Stimulated activated CD4-positive, alpha-beta T cell treated with anti-CD3 and anti-CD28 coated beads, Interleukin-1b, Interleukin-23, amount 100 ng/mL, for 1 hour (primary cell): ENCODE measurements around the gene HLA-B.

Experiments
- DNase-seq, 2 donors: peaks; one replicate each; pipeline ENCODE4 v3.0.0-alpha.2; 2020; ENCODE audit warnings: low read depth in 2 of 2

HLA-B gene

DNA sequence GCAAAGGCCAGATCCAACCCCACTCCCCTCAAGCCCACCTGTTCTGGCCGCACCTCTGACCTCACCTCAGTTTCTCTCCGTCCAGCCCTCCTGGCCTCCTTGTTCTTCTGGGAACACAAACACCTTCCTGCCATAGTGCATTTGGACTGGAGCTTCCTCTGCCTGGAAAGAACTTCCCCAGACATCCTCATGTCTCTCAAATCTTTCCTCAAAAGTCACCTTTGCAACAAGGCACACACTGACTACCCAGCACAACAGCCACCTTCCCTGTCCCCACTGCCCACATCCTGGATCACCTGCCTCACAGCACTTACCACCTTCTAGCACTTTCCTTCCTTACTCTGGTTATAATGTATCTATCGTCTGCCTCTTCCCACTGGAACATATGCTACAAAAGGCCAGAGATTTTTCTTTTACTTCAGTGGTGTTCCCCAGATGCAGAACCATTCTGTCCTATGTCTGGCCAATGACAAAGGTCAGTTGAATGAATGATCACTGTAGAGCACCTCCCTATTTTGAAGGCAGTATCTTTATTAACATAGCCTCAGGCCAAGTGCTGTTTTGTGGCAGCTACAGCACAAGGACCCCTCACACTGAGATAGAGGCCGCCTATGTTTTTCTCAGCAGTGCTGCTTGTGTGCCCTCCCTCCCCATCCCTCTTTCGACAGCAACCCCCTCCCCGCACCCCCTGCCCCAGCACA, 4.1 kb downstream of the HLA-B start:
- DNase-seq = no peak

DNA sequence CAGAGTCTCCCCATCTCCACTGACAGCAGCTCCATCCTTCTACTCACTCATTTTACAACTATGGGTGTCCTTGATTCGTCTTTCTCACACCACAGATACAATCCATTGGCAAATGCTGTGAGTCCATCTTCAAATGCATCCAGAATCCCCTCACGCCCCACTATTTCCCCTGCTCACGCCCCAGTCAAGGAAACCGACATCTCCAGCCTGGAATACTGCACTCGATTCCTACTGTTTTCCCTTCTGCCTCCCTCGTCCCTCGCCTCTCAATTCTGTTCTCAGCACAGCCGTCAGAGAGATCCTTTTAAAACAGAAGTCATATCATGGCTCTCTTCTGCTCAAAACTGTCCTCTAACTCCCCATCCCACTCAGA, 4.7 kb downstream of the HLA-B start:
- no peak for DNase-seq

GRCh38 chr6:31351401-31352309, 5.3 kb downstream of the HLA-B start:
- DNase-seq = no peak

- DNase-seq = no peak
Measured at GRCh38 chr6:31351033-31351380, 6.0 kb downstream of the HLA-B start.

- DNase-seq = no peak
Measured at GRCh38 chr6:31350196-31351032, 6.6 kb downstream of the HLA-B start.

DNA sequence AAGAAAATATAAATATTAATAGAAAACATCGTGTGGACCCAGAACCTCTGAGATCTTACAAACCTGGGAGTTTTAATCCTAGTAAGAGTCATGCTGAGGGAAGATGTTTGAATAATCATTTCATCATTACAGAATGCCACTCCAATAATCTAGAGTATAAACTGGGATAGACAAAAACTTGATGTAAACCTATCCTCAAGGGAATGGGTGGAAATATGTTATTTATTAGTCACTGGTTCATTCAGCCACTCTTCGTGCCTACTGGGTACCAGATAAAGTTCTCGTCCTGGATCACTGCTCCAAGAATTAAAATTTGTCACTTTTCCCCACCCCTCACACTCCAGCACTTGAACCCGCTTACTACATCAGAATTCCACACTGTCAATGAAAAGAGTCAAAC, 7.7 kb downstream of the HLA-B start:
- no peak for DNase-seq

DNA sequence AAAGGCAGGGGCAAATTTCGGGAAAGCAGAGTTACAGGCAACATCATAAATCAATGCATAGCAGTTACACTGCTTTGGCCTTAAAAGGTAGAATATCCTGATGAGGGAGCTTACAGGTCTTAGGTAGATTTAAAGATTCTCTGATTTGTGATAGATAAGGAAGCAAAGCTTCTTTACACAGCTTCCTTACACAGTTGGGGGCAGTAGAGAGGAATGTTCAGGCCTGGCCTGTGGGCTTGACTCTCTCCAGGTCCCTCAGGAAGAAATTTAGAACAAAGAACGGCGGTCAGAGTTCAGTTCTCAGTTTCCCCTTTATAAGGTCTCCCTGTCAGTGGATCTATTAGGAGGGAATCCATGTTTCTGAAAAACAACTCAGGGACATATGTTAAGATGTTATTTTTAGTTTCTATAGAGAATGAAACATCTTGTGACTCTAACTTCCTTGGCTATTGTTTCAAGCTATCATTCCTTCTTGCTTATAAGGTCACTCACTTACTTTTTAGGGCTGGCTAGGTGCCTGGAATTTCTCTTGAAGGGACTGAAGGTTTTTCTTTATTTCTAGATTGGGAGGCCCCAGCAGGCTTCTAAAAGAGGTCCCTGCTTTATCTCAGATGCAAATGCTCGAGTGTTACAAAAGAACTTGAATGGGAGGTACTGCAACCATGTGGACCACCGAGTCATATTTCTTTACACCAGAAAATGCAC, 11.8 kb downstream of the HLA-B start:
- no peak for DNase-seq

DNA sequence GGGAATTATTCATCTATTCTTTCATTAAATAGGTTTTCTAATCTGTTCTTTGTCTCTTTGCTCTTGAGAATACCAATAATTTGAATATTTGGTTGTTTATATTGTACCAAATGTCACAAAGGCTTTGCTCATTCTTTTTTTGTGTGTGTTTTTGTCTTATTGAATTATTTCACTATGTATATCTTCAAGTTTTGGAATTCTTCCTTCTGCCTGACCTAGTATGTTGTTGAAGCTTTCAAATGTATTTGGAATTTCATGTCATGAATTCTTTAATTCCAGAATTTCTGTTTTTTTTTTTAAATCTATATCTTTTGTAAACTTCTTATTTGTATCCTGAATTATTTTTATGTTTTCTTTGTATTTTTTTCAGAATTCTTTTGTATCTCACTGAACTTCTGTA, 16.8 kb downstream of the HLA-B start:
- DNase-seq = no peak

DNA sequence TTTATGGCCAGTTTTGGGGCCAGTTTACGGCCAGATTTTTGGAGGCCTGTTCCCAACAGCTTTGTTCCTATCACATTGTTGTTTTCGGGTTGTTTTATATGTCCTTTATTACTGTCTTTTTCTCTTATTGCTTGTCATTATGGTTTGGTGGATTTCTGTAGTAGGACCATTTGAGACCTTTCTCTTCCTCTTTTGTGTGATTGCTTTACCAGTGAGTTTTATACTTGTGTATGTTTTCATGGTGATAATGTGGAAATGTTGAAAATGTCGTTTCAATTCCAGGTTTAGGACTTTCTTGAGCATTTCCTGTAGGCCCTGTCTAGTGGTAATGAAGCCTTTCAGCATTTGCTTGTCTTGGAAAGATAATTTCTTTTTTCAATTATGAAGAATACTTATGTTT, 17.8 kb downstream of the HLA-B start:
- no peak for DNase-seq

DNA sequence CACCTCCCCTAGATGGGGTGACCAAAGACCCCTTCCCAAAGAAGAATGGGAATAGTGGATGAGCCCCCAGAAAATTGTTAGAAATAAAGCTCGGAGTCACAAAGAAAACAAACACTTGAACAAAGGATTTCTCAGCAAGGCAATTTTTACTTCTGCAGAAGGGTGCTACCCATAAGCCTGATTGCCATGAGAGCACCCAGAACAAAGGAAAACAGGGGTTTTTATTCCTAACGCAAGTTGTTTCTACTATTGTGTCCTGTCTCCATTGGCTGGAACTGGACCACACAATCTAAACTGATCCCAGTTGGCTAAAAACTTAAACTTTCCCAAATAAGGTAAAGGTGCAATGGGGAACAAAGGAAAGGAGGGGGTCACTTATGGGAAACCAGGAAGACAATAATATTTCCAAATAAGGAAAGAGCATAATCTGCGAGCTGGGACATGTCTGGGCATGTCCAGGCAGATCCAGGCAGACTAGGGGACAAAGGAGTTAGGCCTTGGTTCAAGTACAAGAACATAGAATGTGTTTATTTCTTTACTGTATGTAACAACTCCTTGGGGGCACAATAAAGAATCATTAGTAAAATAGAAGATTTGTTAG, 20.0 kb downstream of the HLA-B start:
- no peak for DNase-seq

GRCh38 chr6:31332637-31333602, 24.1 kb downstream of the HLA-B start:
- no peak for DNase-seq

GRCh38 chr6:31328355-31328960, 28.5 kb downstream of the HLA-B start:
- no peak for DNase-seq

DNA sequence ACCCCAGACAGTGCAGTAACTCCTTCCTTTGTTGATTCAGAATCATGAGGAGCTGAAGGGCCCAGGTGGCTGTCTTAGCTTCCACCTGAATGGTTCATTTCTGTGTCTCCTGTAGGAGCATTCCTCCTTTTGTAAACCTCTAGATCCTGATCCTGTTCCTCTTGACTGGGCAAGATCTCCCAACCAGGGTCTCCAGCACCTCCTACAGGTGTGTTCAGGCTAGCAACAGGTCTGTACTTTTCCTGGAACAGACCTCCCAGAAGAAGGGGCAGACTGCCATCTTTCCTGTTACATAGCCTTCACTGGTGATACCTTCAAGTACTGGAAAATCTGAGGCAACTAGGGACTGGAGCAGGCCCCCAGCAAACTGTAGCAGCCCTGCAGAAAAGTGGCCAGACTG, 35.2 kb downstream of the HLA-B start:
- no peak for DNase-seq

- DNase-seq = no peak
Measured at GRCh38 chr6:31321005-31321707, 35.8 kb downstream of the HLA-B start.

GRCh38 chr6:31317036-31317435, 39.9 kb downstream of the HLA-B start:
- DNase-seq = no peak

DNA sequence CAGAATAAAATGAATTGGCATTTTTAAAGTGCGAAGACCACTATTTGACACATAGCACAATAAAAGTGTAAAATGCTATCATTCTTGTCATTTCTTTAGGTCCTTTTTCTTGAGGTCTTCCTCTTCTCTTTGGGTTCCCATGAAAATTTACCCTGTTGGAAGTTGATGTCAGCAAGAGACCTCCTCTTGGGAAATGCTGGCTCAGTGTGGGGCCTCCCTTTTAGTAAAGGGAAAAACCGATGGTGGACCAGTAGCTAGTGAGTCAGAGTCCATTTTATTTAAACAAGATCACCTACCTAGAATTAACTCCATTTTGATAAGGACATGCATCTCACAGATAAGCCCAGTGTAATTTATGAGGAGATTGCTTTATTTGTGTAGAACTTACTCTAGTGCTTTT, 47.3 kb downstream of the HLA-B start:
- no peak for DNase-seq

DNA sequence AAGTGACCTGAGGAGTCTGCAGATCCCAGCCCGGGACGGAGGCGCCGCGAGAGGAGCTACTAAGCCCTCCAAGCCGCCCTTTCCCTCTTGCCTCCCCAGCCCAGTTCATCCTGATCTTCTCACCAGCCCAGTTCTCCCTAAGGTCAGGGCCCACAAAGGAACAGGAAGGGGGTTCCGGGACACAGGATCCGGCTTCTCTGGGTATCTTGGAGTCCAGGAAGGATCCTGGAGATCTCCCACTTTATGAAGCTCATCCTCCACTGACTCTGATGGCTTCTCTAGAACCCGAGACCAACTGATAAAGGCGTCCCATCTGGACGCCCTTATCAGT, 48.2 kb downstream of the HLA-B start:
- no peak for DNase-seq

- peak; percentile 38 to 42 for DNase-seq
Measured at GRCh38 chr6:31308050-31308844, 48.7 kb downstream of the HLA-B start.

DNA sequence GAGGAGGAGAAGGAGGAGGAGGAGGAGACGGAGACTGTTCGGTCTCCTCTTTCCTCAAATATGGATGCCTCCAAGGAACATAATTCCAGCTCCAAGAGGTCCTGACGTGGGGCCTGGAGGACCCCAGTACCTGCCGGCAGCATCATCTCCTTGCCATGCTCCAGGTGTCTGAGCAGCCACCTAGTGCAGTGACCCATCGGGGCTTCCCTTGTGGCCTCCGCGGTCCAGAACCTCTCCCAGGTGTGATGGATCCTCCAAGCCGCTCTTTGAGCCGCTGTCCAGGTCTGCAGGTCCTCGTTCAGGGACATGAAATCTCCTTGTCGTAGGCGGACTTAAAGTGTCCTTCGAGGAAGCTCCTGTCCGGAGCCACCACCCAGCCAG, 49.3 kb downstream of the HLA-B start:
- no peak for DNase-seq
